H9 (cell line): ENCODE data around the gene ASF1B. TPM values are rescaled to one million over a fixed set of nuclear protein-coding genes. Genes with fewer than 3 reads are reported as not detected.

Experiments
- DNase-seq: peaks from one replicate; pipeline ENCODE4 v3.0.0-alpha.2; 2017
- H2AFZ ChIP-seq: one replicate; pipeline ENCODE4 v1.6.1; 2013; ENCODE audit warnings: mild to moderate bottlenecking, low read length, control low read depth, moderate library complexity
- H2AK5ac ChIP-seq: 2 replicates; pipeline ENCODE4 v1.6.1; 2013; ENCODE audit warnings: low read length, control low read depth, mixed read lengths; ENCODE audit not compliant: insufficient read length
- H2BK120ac ChIP-seq: one replicate; pipeline ENCODE4 v1.6.1; 2013; ENCODE audit warnings: low read depth, mild to moderate bottlenecking, low read length, control low read depth, inconsistent platforms; ENCODE audit not compliant: poor library complexity, severe bottlenecking
- H2BK12ac ChIP-seq: 2 replicates; pipeline ENCODE4 v1.6.1; 2013; ENCODE audit warnings: low read length, control low read depth, mixed read lengths, low read depth; ENCODE audit not compliant: insufficient read length
- H2BK15ac ChIP-seq: 2 replicates; pipeline ENCODE4 v1.6.1; 2013; ENCODE audit warnings: low read depth, low read length, control low read depth
- H2BK20ac ChIP-seq: one replicate; pipeline ENCODE4 v1.6.1; 2013; ENCODE audit warnings: low read depth, mild to moderate bottlenecking, low read length, control low read depth, inconsistent platforms; ENCODE audit not compliant: poor library complexity, severe bottlenecking
- H2BK5ac ChIP-seq: 2 replicates; pipeline ENCODE4 v1.6.1; 2013; ENCODE audit warnings: low read length, control low read depth, mixed read lengths; ENCODE audit not compliant: insufficient read length
- H3K14ac ChIP-seq: 2 replicates; pipeline ENCODE4 v1.6.1; 2013; ENCODE audit warnings: low read length, control low read depth; ENCODE audit not compliant: insufficient read depth
- H3K18ac ChIP-seq: 2 replicates; pipeline ENCODE4 v1.6.1; 2013; ENCODE audit warnings: low read depth, mild to moderate bottlenecking, mixed read lengths, low read length, control low read depth; ENCODE audit not compliant: insufficient read length
- H3K23ac ChIP-seq: 2 replicates; pipeline ENCODE4 v1.6.1; 2013; ENCODE audit warnings: low read length, control low read depth, mixed read lengths, low read depth; ENCODE audit not compliant: insufficient read length
- H3K23me2 ChIP-seq: 2 replicates; pipeline ENCODE4 v1.6.1; 2013; ENCODE audit warnings: low read depth, mild to moderate bottlenecking, mixed read lengths, low read length, control low read depth; ENCODE audit not compliant: insufficient read length, poor library complexity, severe bottlenecking
- H3K27ac ChIP-seq: 2 replicates; pipeline ENCODE4 v1.5.1; 2013; ENCODE audit warnings: low read length, control low read depth, mixed read lengths, low read depth; ENCODE audit not compliant: insufficient read length
- H3K27me3 ChIP-seq: 2 replicates; pipeline ENCODE4 v1.6.1; 2013; ENCODE audit warnings: low read length, control low read depth, inconsistent platforms; ENCODE audit not compliant: insufficient read depth
- H3K4ac ChIP-seq: 2 replicates; pipeline ENCODE4 v1.6.1; 2013; ENCODE audit warnings: low read depth, mild to moderate bottlenecking, control low read depth, inconsistent platforms, low read length, moderate library complexity
- H3K4me1 ChIP-seq: 2 replicates; pipeline ENCODE4 v1.6.1; 2013; ENCODE audit warnings: low read length, control low read depth, inconsistent platforms; ENCODE audit not compliant: insufficient read depth
- H3K4me2 ChIP-seq: 2 replicates; pipeline ENCODE4 v1.6.1; 2013; ENCODE audit warnings: low read length, control low read depth, mixed read lengths; ENCODE audit not compliant: insufficient read length, insufficient read depth
- H3K56ac ChIP-seq: 2 replicates; pipeline ENCODE4 v1.6.1; 2013; ENCODE audit warnings: low read depth, mild to moderate bottlenecking, mixed read lengths, low read length, control low read depth; ENCODE audit not compliant: insufficient read length
- H3K79me1 ChIP-seq: 2 replicates; pipeline ENCODE4 v1.6.1; 2013; ENCODE audit warnings: low read depth, mild to moderate bottlenecking, moderate library complexity, low read length, control low read depth, inconsistent platforms; ENCODE audit not compliant: insufficient read depth, poor library complexity, severe bottlenecking
- H3K79me2 ChIP-seq: 2 replicates; pipeline ENCODE4 v1.6.1; 2013; ENCODE audit warnings: low read length, control low read depth, inconsistent platforms; ENCODE audit not compliant: insufficient read depth
- H3K9ac ChIP-seq: 2 replicates; pipeline ENCODE4 v1.6.1; 2013; ENCODE audit warnings: low read length, control low read depth, mixed read lengths; ENCODE audit not compliant: insufficient read length; ENCODE audit errors: extremely low read depth
- H3K9me3 ChIP-seq: one replicate; pipeline ENCODE4 v1.6.1; 2013; ENCODE audit warnings: low read depth, low read length, inconsistent platforms; ENCODE audit not compliant: control insufficient read depth
- H3T11ph ChIP-seq: one replicate; pipeline ENCODE4 v1.6.1; 2013; ENCODE audit warnings: mild to moderate bottlenecking, low read length, control low read depth, inconsistent platforms
- H4K20me1 ChIP-seq: one replicate; pipeline ENCODE4 v1.6.1; 2013; ENCODE audit not compliant: control insufficient read depth, insufficient read length, insufficient read depth
- H4K5ac ChIP-seq: 2 replicates; pipeline ENCODE4 v1.6.1; 2013; ENCODE audit warnings: low read depth, mild to moderate bottlenecking, mixed read lengths, low read length, control low read depth; ENCODE audit not compliant: insufficient read length
- H4K8ac ChIP-seq: replicated peaks from 2 replicates; pipeline ENCODE4 v1.6.1; 2013; ENCODE audit warnings: low read length, control low read depth, mixed read lengths, low read depth; ENCODE audit not compliant: insufficient read length
- H4K91ac ChIP-seq: 2 replicates; pipeline ENCODE4 v1.6.1; 2013; ENCODE audit warnings: low read depth, mild to moderate bottlenecking, moderate library complexity, mixed read lengths, low read length, control low read depth; ENCODE audit not compliant: insufficient read length
- H3K27ac Mint-ChIP-seq, 3 experiments: 2 replicates in 2 of 3; 3 replicates in 1 of 3; pipeline ENCODE4 v1.8.0; 2020 to 2021; ENCODE audit warnings: mixed read lengths in 3 of 3, mild to moderate bottlenecking in 1 of 3, moderate library complexity in 1 of 3
- H3K27me3 Mint-ChIP-seq: 2 replicates; pipeline ENCODE4 v1.8.0; 2021; ENCODE audit warnings: low read depth, mild to moderate bottlenecking, moderate library complexity, mixed read lengths
- H3K36me3 Mint-ChIP-seq, 3 experiments: 2 replicates in 2 of 3; 3 replicates in 1 of 3; pipeline ENCODE4 v1.8.0; 2020 to 2021; ENCODE audit warnings: low read depth in 3 of 3, mixed read lengths in 3 of 3; ENCODE audit not compliant: insufficient read depth in 1 of 3
- H3K4me1 Mint-ChIP-seq, 2 experiments: 2 replicates each; pipeline ENCODE4 v1.8.0; 2020; ENCODE audit warnings: mixed read lengths in 2 of 2
- H3K4me3 Mint-ChIP-seq, 2 experiments: 2 replicates in 1 of 2; 3 replicates in 1 of 2; pipeline ENCODE4 v1.8.0; 2020 to 2021; ENCODE audit warnings: mild to moderate bottlenecking in 2 of 2, mixed read lengths in 2 of 2, moderate library complexity in 1 of 2
- H3K9me3 Mint-ChIP-seq, 2 experiments: 2 replicates in 1 of 2; 3 replicates in 1 of 2; pipeline ENCODE4 v1.8.0; 2020; ENCODE audit warnings: mild to moderate bottlenecking in 2 of 2, mixed read lengths in 2 of 2, moderate library complexity in 1 of 2
- CTCF ChIP-seq: fragments of 200-600 bp; sonication (generic); conservative IDR thresholded peaks from 3 replicates; pipeline ENCODE4 v1.8.0; 2021; ENCODE audit warnings: antibody characterized with exemption, mild to moderate bottlenecking
- WGBS: extraction: QIAGEN DNeasy Blood & Tissue Kit; methylation state at CpG from one replicate; pipeline ENCODE4 v1.1.7; 2013; ENCODE audit warnings: missing lambda C conversion rate, low lambda C conversion rate, mixed read lengths; ENCODE audit not compliant: insufficient read length; ENCODE audit errors: extremely low coverage; 5-methylcytosine and 5-hydroxymethylcytosine counted together
- total RNA-seq: library from RNA; stranded (reverse); gene quantifications from 2 replicates; pipeline ENCODE4 v1.2.1, GENCODE V29; 2021

The ASF1B gene
- total RNA-seq, 1 experiment from 2014 or later = 46.6 TPM

GRCh38 chr19:14156122-14156521 lies 19.7 kb upstream of the ASF1B start:
- Histone ChIP-seq H2BK15ac (no peak overlapping the region), H4K20me1 (no peaks in the 10 kb centered on the region), H2BK20ac (no peak overlapping the region), H2BK5ac (no peak overlapping the region), H4K5ac (no peak overlapping the region), H3K4ac (no peak overlapping the region), H2BK12ac (no peak overlapping the region), H2AFZ (no peak overlapping the region), H3K79me1 (no peaks in the 10 kb centered on the region), H3K18ac (no peak overlapping the region), H3K27me3 (no peaks in the 10 kb centered on the region), H2AK5ac (no peak overlapping the region), H3K9ac (no peak overlapping the region), H3K23ac (no peak overlapping the region), H3K23me2 (no peaks in the 10 kb centered on the region), H3K56ac (no peak overlapping the region), H3K4me2 (no peak overlapping the region), H4K91ac (no peak overlapping the region), H3K14ac (no peak overlapping the region), H2BK120ac (no peak overlapping the region), H3K4me1 (no peaks in the 10 kb centered on the region), H3T11ph (no peak overlapping the region), H3K9me3 (no peaks in the 10 kb centered on the region), H3K27ac (no peak overlapping the region), H3K79me2 (no peaks in the 10 kb centered on the region), H4K8ac (no peak overlapping the region)
- no peak overlapping the region for H3K4me3 Mint-ChIP-seq
- no peak for TF ChIP-seq CTCF
- H3K9me3 Mint-ChIP-seq = no peaks in the 10 kb centered on the region
- H3K27me3 Mint-ChIP-seq = no peaks in the 10 kb centered on the region
- no peak for DNase-seq
- no peak overlapping the region; a peak in 1 of 7 replicates for H3K27ac Mint-ChIP-seq
- peaks cover 40 to 82% (median 68%) of the 10 kb centered on the region in 3 experiments; a peak in 6 of 7 replicates for H3K36me3 Mint-ChIP-seq
- WGBS = no CpG with 5 or more reads among the region's 12 CpGs
- H3K4me1 Mint-ChIP-seq = 0 out of 4 replicates have a peak, but pooled peaks cover 0 to 2% of the 10 kb centered on the region in 2 experiments
